Spinal cord (tissue), 10 donors: ENCODE measurements around the gene THSD4. TPM values are rescaled to one million over a fixed set of nuclear protein-coding genes. Genes with fewer than 3 reads are reported as not detected.

Experiments used
- DNase-seq, 6 donors: peaks; one replicate each; pipeline versions ENCODE4 v3.0.0 to v3.0.0-alpha.2; 2013 to 2015; ENCODE audit warnings: low spot score in 6 of 6, low read depth in 4 of 6
- H3K27ac ChIP-seq: one replicate; pipeline ENCODE4 v1.5.1; 2013; ENCODE audit warnings: low read depth, low read length, control low read depth
- H3K27me3 ChIP-seq: one replicate; pipeline ENCODE4 v1.6.1; 2013; ENCODE audit warnings: low read length; ENCODE audit not compliant: control insufficient read depth, insufficient read depth
- H3K36me3 ChIP-seq: one replicate; pipeline ENCODE4 v1.6.1; 2013; ENCODE audit warnings: low read length; ENCODE audit not compliant: control insufficient read depth, insufficient read depth
- H3K4me1 ChIP-seq: one replicate; pipeline ENCODE4 v1.6.1; 2013; ENCODE audit warnings: low read length; ENCODE audit not compliant: control insufficient read depth, insufficient read depth
- H3K4me3 ChIP-seq: one replicate; pipeline ENCODE4 v1.5.1; 2013; ENCODE audit warnings: low read depth, low read length, control low read depth
- H3K9me3 ChIP-seq: one replicate; pipeline ENCODE4 v1.6.1; 2013; ENCODE audit warnings: low read length; ENCODE audit not compliant: control insufficient read depth, insufficient read depth
- WGBS: methylation state at CpG from one replicate; pipeline ENCODE4 v1.1.5; 2013; ENCODE audit warnings: missing lambda C conversion rate; ENCODE audit not compliant: insufficient coverage; 5-methylcytosine and 5-hydroxymethylcytosine counted together
- polyA plus RNA-seq, 2 donors: library from polyadenylated mRNA; unstranded; fragments of 120-200 nt; gene quantifications; one replicate each; pipeline ENCODE4 v1.2.1, GENCODE V29; 2013; ENCODE audit not compliant: insufficient read length in 2 of 2
- total RNA-seq, 2 donors: library from RNA; depleted of rRNA in 1 of 2; stranded (reverse); fragments of 120-200 nt in 1 of 2; fragments of >200 nt in 1 of 2; gene quantifications; one replicate each; pipeline versions ENCODE4 v1.2.3 to v1.2.4, GENCODE V29; 2013 to 2014
- donor health status: healthy.

Gene THSD4
- total and polyA plus RNA-seq, 4 donors = 18.2 to 127 (median 63.2) TPM

- Histone ChIP-seq H3K27me3 (no peaks in the 10 kb centered on the region), H3K4me1 (no peaks in the 10 kb centered on the region), H3K36me3 (no peaks in the 10 kb centered on the region), H3K9me3 (no peaks in the 10 kb centered on the region), H3K4me3 (no peak overlapping the region), H3K27ac (no peak overlapping the region)
- no peak for DNase-seq
- WGBS = 70% methylated on average over 3 of the region's 3 CpGs
Measured at GRCh38 chr15:71701808-71702207, 586.5 kb downstream of the THSD4 start.

- H3K4me3 ChIP-seq = no peak overlapping the region
- H3K27ac ChIP-seq = no peak overlapping the region
- DNase-seq = no peak
- H3K27me3 ChIP-seq = no peaks in the 10 kb centered on the region
- H3K36me3 ChIP-seq = no peaks in the 10 kb centered on the region
- 100% methylated on average over 1 of the region's 2 CpGs for WGBS
- H3K9me3 ChIP-seq = no peaks in the 10 kb centered on the region
- H3K4me1 ChIP-seq = no peaks in the 10 kb centered on the region
Measured at GRCh38 chr15:71702496-71702895, 587.2 kb downstream of the THSD4 start.

GRCh38 chr15:71705151-71705550 is 589.9 kb downstream of the THSD4 start:
- DNase-seq = no peak
- no peaks in the 10 kb centered on the region for H3K36me3 ChIP-seq
- H3K9me3 ChIP-seq = no peaks in the 10 kb centered on the region
- H3K27me3 ChIP-seq = no peaks in the 10 kb centered on the region
- H3K4me1 ChIP-seq = peaks cover 6% of the 10 kb centered on the region
- H3K4me3 ChIP-seq = no peak overlapping the region
- no CpG with 5 or more reads among the region's 6 CpGs for WGBS
- H3K27ac ChIP-seq = no peak overlapping the region

- peaks cover 6% of the 10 kb centered on the region for H3K4me1 ChIP-seq
- DNase-seq = no peak
- H3K27me3 ChIP-seq = no peaks in the 10 kb centered on the region
- H3K36me3 ChIP-seq = no peaks in the 10 kb centered on the region
- no peak overlapping the region for H3K27ac ChIP-seq
- 93% methylated on average over 9 of the region's 9 CpGs for WGBS
- no peaks in the 10 kb centered on the region for H3K9me3 ChIP-seq
- no peak overlapping the region for H3K4me3 ChIP-seq
Measured at GRCh38 chr15:71706461-71707229, 591.4 kb downstream of the THSD4 start.

- 89% methylated on average over 3 of the region's 5 CpGs for WGBS
- no peaks in the 10 kb centered on the region for H3K27me3 ChIP-seq
Measured at GRCh38 chr15:71707230-71708050, 592.2 kb downstream of the THSD4 start.

GRCh38 chr15:71708051-71708429 is 592.8 kb downstream of the THSD4 start:
- no peaks in the 10 kb centered on the region for H3K36me3 ChIP-seq
- peaks cover 7% of the 10 kb centered on the region for H3K4me1 ChIP-seq
- no peaks in the 10 kb centered on the region for H3K27me3 ChIP-seq
- no peak for DNase-seq
- no CpG with 5 or more reads among the region's 4 CpGs for WGBS
- H3K9me3 ChIP-seq = no peaks in the 10 kb centered on the region
- H3K27ac ChIP-seq = no peak overlapping the region
- H3K4me3 ChIP-seq = no peak overlapping the region

More at GRCh38 chr15:71707230-71708050, 592.2 kb downstream of the THSD4 start:
- Histone ChIP-seq H3K36me3 (no peaks in the 10 kb centered on the region), H3K4me1 (peaks cover 6% of the 10 kb centered on the region), H3K27ac (no peak overlapping the region), H3K4me3 (no peak overlapping the region), H3K9me3 (no peaks in the 10 kb centered on the region)
- no peak for DNase-seq

GRCh38 chr15:71708741-71709140 is 593.5 kb downstream of the THSD4 start:
- Histone ChIP-seq H3K4me1 (peaks cover 10% of the 10 kb centered on the region), H3K27ac (no peak overlapping the region), H3K4me3 (no peak overlapping the region), H3K36me3 (no peaks in the 10 kb centered on the region), H3K9me3 (no peaks in the 10 kb centered on the region), H3K27me3 (no peaks in the 10 kb centered on the region)
- WGBS = 61% methylated on average over 7 of the region's 11 CpGs
- DNase-seq = no peak

GRCh38 chr15:71709808-71710418 is 594.6 kb downstream of the THSD4 start:
- no peaks in the 10 kb centered on the region for H3K36me3 ChIP-seq
- H3K4me3 ChIP-seq = no peak overlapping the region
- peaks cover 10% of the 10 kb centered on the region for H3K4me1 ChIP-seq
- no peaks in the 10 kb centered on the region for H3K9me3 ChIP-seq
- WGBS = 100% methylated on average over 2 of the region's 3 CpGs
- no peak for DNase-seq
- H3K27me3 ChIP-seq = no peaks in the 10 kb centered on the region
- H3K27ac ChIP-seq = no peak overlapping the region

GRCh38 chr15:71712182-71712581 is 596.9 kb downstream of the THSD4 start:
- Histone ChIP-seq H3K4me3 (no peak overlapping the region), H3K4me1 (peaks cover 10% of the 10 kb centered on the region), H3K9me3 (no peaks in the 10 kb centered on the region), H3K27me3 (no peaks in the 10 kb centered on the region), H3K27ac (no peak overlapping the region), H3K36me3 (no peaks in the 10 kb centered on the region)
- DNase-seq = no peak
